ENCODE measurements around the gene SSU72. TPM values are rescaled to one million over a fixed set of nuclear protein-coding genes. Genes with fewer than 3 reads are reported as not detected.

The SSU72 gene
- total RNA-seq, 1 donor from 2014 or later, result 97.4 TPM

GRCh38 chr1:1606232-1606631 lies 31.6 kb upstream of the SSU72 start:
- TF ChIP-seq, protein P1, sequence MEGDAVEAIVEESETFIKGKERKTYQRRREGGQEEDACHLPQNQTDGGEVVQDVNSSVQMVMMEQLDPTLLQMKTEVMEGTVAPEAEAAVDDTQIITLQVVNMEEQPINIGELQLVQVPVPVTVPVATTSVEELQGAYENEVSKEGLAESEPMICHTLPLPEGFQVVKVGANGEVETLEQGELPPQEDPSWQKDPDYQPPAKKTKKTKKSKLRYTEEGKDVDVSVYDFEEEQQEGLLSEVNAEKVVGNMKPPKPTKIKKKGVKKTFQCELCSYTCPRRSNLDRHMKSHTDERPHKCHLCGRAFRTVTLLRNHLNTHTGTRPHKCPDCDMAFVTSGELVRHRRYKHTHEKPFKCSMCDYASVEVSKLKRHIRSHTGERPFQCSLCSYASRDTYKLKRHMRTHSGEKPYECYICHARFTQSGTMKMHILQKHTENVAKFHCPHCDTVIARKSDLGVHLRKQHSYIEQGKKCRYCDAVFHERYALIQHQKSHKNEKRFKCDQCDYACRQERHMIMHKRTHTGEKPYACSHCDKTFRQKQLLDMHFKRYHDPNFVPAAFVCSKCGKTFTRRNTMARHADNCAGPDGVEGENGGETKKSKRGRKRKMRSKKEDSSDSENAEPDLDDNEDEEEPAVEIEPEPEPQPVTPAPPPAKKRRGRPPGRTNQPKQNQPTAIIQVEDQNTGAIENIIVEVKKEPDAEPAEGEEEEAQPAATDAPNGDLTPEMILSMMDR (IDR thresholded peaks at IDR 0.05; ENCODE audit: unreplicated experiment), result no peak
- Mint-ChIP-seq H3K4me3 (no peak overlapping the region), H3K4me1 (peaks cover 5% of the 10 kb centered on the region), H3K27ac (no peak overlapping the region), H3K36me3 (no peaks in the 10 kb centered on the region), H3K9me3 (no peaks in the 10 kb centered on the region), H3K27me3 (ENCODE audit: low read depth) (peaks cover 30% of the 10 kb centered on the region)
- DNase-seq (ENCODE audit: low spot score in 2 of 2, unreplicated experiment in 2 of 2), result no peak

GRCh38 chr1:1605724-1606123 lies 31.1 kb upstream of the SSU72 start:
- H3K4me1 Mint-ChIP-seq, result no peaks in the 10 kb centered on the region
- no peak overlapping the region for H3K27ac Mint-ChIP-seq
- H3K4me3 Mint-ChIP-seq, result no peak overlapping the region
- peaks cover 35% of the 10 kb centered on the region for H3K27me3 Mint-ChIP-seq (ENCODE audit: low read depth)
- no peaks in the 10 kb centered on the region for H3K9me3 Mint-ChIP-seq
- no peaks in the 10 kb centered on the region for H3K36me3 Mint-ChIP-seq
- no peak for DNase-seq (ENCODE audit: low spot score in 2 of 2, unreplicated experiment in 2 of 2)
- TF ChIP-seq, protein P1 (IDR thresholded peaks at IDR 0.05; ENCODE audit: unreplicated experiment), result no peak

- peaks cover 41% of the 10 kb centered on the region for H3K27me3 Mint-ChIP-seq (ENCODE audit: low read depth)
- H3K27ac Mint-ChIP-seq, result no peak overlapping the region
- no peaks in the 10 kb centered on the region for H3K4me1 Mint-ChIP-seq
- H3K4me3 Mint-ChIP-seq, result no peak overlapping the region
- no peak for DNase-seq (ENCODE audit: low spot score in 2 of 2, unreplicated experiment in 2 of 2)
- no peaks in the 10 kb centered on the region for H3K9me3 Mint-ChIP-seq
- no peaks in the 10 kb centered on the region for H3K36me3 Mint-ChIP-seq
- TF ChIP-seq, protein P1 (IDR thresholded peaks at IDR 0.05; ENCODE audit: unreplicated experiment), result no peak
Observed at GRCh38 chr1:1605034-1605591, 30.4 kb upstream of the SSU72 start.

- no peaks in the 10 kb centered on the region for H3K36me3 Mint-ChIP-seq
- TF ChIP-seq, protein P1 (IDR thresholded peaks at IDR 0.05; ENCODE audit: unreplicated experiment), result no peak
- H3K9me3 Mint-ChIP-seq, result no peaks in the 10 kb centered on the region
- H3K27me3 Mint-ChIP-seq (ENCODE audit: low read depth), result peaks cover 41% of the 10 kb centered on the region
- DNase-seq (ENCODE audit: low spot score in 2 of 2, unreplicated experiment in 2 of 2), result no peak
- no peak overlapping the region for H3K27ac Mint-ChIP-seq
- no peak overlapping the region for H3K4me3 Mint-ChIP-seq
- H3K4me1 Mint-ChIP-seq, result no peaks in the 10 kb centered on the region
Observed at GRCh38 chr1:1604374-1605033, 29.8 kb upstream of the SSU72 start.

DNA sequence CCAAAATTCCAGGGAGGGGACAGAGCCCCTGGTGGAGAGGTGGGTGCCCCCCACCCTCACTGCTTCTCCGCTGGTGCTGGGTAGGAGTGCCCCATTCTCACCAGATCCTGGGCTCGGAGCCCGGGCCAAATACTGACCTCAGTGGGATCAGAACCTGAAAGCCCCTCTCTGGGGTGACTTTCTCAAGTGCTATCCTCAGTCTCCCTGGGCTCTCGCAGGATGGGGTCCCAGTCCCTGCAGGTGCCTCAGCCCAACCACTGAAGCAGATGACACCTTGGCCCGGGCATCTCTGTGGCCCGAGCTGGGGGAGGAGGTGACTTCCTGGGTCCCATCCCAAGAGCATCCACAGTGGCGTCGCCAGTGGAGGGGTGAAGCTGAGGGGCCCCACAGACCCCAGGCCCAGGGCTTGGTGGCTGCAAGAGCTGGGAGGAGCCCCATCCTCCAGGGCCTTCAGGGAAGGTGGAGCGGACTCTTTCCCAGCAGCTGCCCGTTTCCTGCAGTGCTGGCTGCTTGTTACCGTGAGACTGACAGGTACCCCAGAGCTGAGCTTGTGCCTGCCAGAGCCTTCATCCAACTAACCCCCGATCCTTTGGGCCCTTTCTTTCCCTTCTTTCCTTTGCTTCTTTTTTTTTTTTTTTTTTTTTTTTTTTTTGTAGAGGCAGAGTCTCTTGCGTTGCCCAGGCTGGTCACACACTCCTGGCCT lies 29.2 kb upstream of the SSU72 start:
- TF ChIP-seq, protein P1 (IDR thresholded peaks at IDR 0.05; ENCODE audit: unreplicated experiment), result no peak
- Mint-ChIP-seq H3K4me1 (peaks cover 3% of the 10 kb centered on the region), H3K4me3 (no peak overlapping the region), H3K27me3 (ENCODE audit: low read depth) (peaks cover 46% of the 10 kb centered on the region), H3K27ac (no peak overlapping the region), H3K9me3 (no peaks in the 10 kb centered on the region), H3K36me3 (no peaks in the 10 kb centered on the region)
- DNase-seq (ENCODE audit: low spot score in 2 of 2, unreplicated experiment in 2 of 2), result no peak
